HUDEP-2 (cell line): ENCODE results near the gene FSTL4.

Experiments
- DNase-seq, 76 experiments: peaks; one replicate each; lab custom pipeline; 2025; ENCODE audit not compliant: unreplicated experiment in 76 of 76; lab: John Stamatoyannopoulos, UW

Gene FSTL4

DNA sequence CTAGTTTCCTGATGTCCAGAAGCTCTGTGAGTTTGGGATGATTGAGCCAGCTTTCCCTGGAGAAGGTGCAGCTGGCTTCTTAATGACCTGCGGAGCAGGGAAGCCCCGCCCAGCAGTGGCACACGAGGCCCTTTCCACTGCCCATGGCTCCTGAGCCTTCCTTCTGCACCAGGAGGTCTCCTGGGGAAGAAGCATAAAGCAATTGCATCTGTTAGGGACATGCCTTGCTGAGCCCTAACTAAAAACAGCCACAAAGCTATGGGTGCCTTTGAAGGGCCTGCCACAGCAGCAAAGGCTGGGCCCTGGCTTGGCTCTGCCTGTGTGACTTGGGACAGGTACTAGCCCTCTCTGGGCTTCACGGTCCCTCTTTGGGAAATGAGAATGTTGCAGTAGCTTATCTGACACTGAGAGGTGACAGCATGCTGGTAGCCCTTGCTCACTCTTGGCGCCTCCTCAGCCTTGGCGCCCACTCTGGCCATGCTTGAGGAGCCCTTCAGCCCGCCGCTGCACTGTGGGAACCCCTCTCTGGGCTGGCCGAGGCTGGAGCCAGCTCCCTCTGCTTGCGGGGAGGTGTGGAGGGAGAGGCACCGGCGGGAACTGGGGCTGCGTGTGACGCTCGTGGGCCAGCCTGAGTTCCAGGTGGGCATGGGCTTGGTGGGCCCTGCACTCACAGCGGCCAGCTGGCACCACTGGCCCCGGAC is 218.4 kb downstream of the FSTL4 start:
- no peak for DNase-seq

- DNase-seq, result no peak
Observed at GRCh38 chr5:133392448-133392847, 219.9 kb downstream of the FSTL4 start.

DNA sequence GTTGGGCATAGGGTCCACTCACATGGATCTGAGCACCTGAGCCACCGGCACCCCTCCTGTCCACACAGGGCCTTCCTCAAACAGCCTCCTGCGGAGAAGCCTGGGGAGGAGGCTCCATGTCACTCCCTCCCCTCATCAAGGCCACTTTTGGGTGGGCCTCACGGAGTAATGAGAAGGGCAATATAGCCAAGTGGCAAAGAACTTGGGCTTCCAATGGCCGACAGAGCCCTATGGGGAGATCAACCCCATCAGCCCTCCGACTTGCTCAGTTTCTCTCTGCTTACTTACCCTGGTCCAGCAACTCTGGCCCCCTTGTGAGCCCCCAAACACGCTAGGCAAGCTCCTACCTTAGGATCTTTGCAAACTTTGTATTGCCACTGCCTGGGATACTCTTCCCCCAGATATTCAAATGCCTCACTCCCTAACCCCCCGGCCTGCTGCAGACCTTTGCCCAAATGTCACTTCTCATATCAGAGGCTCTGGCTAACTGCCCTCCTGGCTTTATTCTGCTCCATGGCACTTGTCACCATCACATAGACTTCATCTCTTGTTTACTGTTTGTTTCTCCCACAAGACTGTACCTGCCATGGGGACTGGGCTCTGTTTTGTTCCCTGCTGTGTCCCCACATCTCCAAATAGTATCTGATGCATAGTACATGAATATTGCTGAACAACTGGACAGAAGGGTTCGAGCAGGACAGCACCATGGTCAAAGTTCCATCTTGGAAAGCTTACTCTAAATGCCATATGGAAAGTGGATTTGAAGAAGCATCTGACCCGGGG is 220.8 kb downstream of the FSTL4 start:
- no peak for DNase-seq

DNA sequence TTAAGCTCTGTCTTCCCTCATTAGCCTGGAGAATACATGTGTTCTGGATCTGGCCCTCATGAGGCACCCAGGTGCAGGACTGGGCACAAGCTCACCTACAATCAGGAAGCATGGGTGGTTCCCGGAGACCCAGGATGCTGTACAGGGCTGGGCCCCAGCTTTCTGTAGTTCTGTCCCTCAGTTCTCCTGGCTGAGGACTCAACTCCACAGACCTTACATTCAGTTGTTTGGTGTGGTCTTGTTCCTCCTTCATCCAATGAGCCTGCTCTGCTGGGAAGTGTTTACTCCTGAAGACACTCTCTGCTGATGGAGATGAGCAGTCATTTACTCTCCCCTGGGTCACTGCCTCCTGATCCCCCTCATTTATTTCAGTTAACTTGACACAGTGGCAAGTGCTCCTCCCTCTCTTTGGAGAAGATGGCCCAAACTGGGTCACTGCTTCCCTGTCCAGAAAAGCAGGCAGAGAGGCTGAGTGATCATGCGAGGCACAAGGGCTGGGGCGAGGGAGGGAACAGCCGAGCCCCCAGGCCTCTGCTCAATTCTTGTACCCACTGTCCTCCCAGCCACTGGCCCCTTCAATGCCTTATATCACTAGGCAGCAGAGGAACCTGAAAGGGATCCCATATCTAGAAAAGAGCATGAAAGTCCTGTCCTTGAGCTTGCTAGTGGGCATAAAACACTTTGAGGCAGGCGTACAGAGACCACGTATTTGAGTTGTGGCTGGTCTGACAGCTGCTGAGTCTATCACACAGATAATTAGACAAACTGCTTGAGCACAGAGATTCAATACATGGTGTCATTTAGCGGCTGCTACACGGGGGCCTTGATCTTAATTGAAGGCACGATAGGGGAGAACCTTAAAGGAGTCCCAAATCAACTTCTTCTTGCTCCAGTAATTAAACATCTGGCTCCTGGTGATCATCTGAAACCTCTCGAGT is 221.7 kb downstream of the FSTL4 start:
- no peak for DNase-seq

DNA sequence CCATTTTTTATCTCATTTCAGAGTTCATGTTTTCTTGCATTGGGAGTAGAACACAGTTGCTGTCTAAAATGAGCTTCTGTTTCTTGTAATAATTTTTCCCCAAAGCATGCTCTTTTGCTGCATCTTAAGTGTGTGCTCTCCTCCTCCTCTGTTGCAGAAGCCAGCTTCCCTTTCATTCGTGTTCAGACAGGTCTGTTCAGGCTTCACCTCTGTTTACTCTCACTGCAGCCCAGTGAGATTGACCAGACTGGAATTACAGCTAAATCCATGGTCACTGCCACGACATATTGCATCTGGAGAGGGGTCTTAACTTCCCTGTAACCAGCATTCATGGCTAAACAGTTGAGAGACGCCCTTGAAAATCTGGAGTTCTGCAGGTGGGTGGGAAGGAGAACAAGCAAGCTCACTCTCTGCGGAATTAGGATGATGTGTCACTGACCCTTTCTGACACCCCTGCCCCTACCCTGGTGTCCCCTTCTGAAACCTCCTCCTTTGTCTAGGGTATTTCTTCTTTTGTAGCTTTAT is 223.2 kb downstream of the FSTL4 start:
- DNase-seq, result no peak

DNA sequence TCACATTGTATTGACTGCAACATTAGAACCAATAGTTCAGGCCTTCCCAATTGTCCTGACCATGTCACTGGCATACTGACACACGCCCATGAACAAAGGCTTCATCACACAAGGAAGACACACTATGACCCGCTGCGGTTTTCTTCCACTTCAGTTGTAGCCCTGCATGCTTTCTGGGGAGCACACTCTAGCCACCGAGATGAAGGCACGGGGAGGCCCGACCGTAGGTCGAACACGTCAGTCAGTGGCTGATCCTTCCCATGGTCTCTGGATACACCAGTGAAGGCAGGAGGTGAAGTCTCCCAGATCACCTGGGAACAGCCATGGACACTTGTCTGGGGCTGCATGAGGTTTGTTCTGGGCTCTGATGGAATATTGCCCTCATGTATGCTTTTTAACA is 224.7 kb downstream of the FSTL4 start:
- DNase-seq, result no peak

DNA sequence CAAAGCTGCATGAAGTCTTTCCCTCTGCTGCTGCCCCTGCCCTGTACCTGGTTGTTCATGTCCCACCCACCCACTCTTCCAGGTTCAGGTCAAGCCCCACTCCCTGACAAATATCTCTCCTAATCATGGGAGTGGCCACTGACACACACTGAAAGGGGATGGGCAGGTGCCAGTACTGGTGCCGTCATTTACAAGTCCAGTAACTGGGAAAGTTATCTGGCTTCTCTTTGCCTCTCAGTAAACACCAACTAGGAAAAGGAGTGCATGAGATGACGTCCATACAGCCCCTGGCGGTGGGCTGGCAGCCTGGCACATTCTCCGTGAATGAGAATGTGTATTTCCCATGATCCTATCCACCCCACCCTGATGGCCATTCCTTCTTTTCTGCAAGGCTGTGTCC is 225.2 kb downstream of the FSTL4 start:
- DNase-seq, result no peak

DNA sequence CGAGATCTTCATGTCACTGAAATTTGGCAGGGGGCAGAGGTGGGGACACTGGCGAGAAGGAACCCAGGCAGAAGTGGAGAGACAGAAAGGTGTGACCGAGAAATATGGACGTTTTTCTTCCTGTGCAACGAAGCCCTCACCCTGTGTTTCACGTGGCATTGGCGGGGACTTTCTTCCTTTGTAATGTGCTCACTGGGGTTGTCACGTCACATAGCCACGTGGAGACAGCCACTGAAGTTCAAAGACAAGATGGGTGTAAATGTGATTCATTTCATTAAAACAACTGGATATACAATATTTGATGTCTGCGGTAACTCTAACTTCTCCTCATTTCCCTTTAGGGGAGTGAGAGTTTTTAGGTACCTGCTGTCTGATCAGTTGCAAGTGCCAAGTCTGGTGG is 225.7 kb downstream of the FSTL4 start:
- no peak for DNase-seq

- DNase-seq, result no peak
Observed at GRCh38 chr5:133385346-133385745, 227.0 kb downstream of the FSTL4 start.

GRCh38 chr5:133384903-133385302 is 227.4 kb downstream of the FSTL4 start:
- no peak for DNase-seq

GRCh38 chr5:133384120-133384855 is 228.1 kb downstream of the FSTL4 start:
- DNase-seq, result no peak

GRCh38 chr5:133383580-133383939 is 228.8 kb downstream of the FSTL4 start:
- no peak for DNase-seq

- no peak for DNase-seq
Observed at GRCh38 chr5:133382661-133383579, 229.4 kb downstream of the FSTL4 start.

GRCh38 chr5:133381571-133382365 is 230.6 kb downstream of the FSTL4 start:
- DNase-seq, result no peak

DNA sequence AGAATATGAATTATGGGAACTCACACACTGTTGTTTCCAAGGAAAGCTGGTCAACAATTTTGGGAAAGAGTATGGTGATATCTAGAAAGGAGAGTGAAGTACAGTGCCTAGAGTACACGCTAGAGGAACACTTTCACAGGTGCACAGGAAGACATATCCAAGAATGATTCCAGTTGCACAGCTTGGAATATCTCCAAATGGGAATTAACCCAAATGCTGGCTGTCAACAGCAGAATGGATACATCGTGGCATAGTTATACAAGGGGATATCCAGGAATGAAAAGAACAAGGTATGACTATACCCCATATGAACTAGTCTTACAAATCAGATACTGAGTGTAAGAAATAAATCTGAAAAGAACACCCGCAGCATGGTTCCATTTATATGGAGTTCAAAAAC is 231.3 kb downstream of the FSTL4 start:
- no peak for DNase-seq

DNA sequence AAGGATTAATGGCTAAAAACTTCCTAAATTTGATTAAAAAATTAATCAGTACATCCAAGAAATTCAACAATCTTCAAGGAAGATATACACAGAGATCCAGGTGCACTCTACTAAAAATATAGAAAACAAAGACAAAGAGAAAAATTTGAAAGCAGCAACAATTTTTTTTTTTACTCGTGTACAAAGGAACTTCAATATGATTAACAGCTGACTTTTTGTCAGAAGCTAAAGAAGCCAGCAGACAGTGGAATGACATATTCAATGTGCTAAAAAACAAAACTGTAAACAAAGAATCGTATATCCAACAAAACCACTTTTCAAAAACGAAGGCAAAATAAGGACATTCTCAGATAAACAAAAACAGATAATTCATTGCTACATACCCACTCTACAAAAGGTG is 234.6 kb downstream of the FSTL4 start:
- DNase-seq, result no peak

GRCh38 chr5:133376986-133377385 is 235.4 kb downstream of the FSTL4 start:
- DNase-seq, result no peak

- no peak for DNase-seq
Observed at GRCh38 chr5:133373121-133373870, 239.0 kb downstream of the FSTL4 start.
